Stomach (tissue), 9 donors: ENCODE measurements around the gene DBN1. TPM values are rescaled to one million over a fixed set of nuclear protein-coding genes. Genes with fewer than 3 reads are reported as not detected.

Source experiments
- DNase-seq, 2 donors: peaks; one replicate each; pipeline versions ENCODE4 v3.0.0 to v3.0.0-alpha.2; 2013 to 2019
- H3K27ac ChIP-seq, 5 donors: fragments of 200-600 bp in 4 of 5; sonication (generic) in 4 of 5; one replicate each; pipeline ENCODE4 v1.5.1; 2013 to 2019; ENCODE audit warnings: mild to moderate bottlenecking in 1 of 5, moderate library complexity in 1 of 5
- H3K27me3 ChIP-seq, 3 donors: fragments of 200-600 bp; sonication (generic); one replicate each; pipeline ENCODE4 v1.5.1; 2017 to 2019; ENCODE audit warnings: mixed run types in 1 of 3
- H3K36me3 ChIP-seq, 4 donors: fragments of 200-600 bp; sonication (generic); 1 replicate in 3 of 4; 2 replicates in 1 of 4; pipeline ENCODE4 v1.5.1; 2016 to 2019
- H3K4me1 ChIP-seq, 4 donors: fragments of 200-600 bp; sonication (generic); one replicate each; pipeline ENCODE4 v1.5.1; 2016 to 2019
- H3K4me3 ChIP-seq, 4 donors: fragments of 200-600 bp; sonication (generic) in 3 of 4; one replicate each; pipeline ENCODE4 v1.5.1; 2016 to 2019; ENCODE audit warnings: mild to moderate bottlenecking in 1 of 4
- H3K9me3 ChIP-seq, 4 donors: fragments of 200-600 bp; sonication (generic); one replicate each; pipeline ENCODE4 v1.5.1; 2016 to 2019
- CTCF ChIP-seq, 7 experiments: fragments of 450-650 bp in 4 of 7; fragments of 200-600 bp in 3 of 7; sonication (generic) in 3 of 7; IDR thresholded peaks; one replicate each; pipeline ENCODE4 v1.5.1; 2016 to 2019; ENCODE audit warnings: antibody characterized with exemption in 7 of 7, control low read depth in 2 of 7, mild to moderate bottlenecking in 1 of 7
- EP300 ChIP-seq: sonication (generic); formaldehyde crosslinking; IDR thresholded peaks from one replicate; pipeline ENCODE4 v1.6.1; 2017; ENCODE audit warnings: antibody characterized with exemption
- POLR2A ChIP-seq, 4 donors: fragments of 450-650 bp; IDR thresholded peaks; one replicate each; pipeline ENCODE4 v1.6.1; 2016; ENCODE audit warnings: antibody characterized with exemption in 4 of 4, control low read depth in 2 of 4, mild to moderate bottlenecking in 1 of 4, moderate library complexity in 1 of 4
- POLR2AphosphoS5 ChIP-seq, 3 donors: sonication (generic); formaldehyde crosslinking; IDR thresholded peaks; one replicate each; pipeline ENCODE4 v1.6.1; 2016; ENCODE audit warnings: antibody characterized with exemption in 3 of 3
- WGBS, 5 donors: extraction: QIAGEN DNeasy Blood & Tissue Kit in 3 of 5; methylation state at CpG; one replicate each; pipeline versions ENCODE4 v1.1.5 to v1.1.7; 2013 to 2018; 5-methylcytosine and 5-hydroxymethylcytosine counted together
- intact Hi-C: fragments of 100-400 bp; cut with DNase I; formaldehyde crosslinking; loops from one replicate; pipeline ENCODE4 v1.15.1; 2023; ENCODE audit warnings: low total_unique reads
- polyA plus RNA-seq, 3 donors: library from polyadenylated mRNA; stranded (reverse); fragments of 200-250 nt; gene quantifications; one replicate each; pipeline ENCODE4 v1.2.3, GENCODE V29; 2013
- total RNA-seq, 5 donors: library from RNA; depleted of rRNA; stranded (reverse); fragments of >200 nt; gene quantifications; one replicate each; pipeline versions ENCODE4 v1.1.0 to v1.2.3, GENCODE V29; 2014 to 2016
- donor health status: healthy with polysubstance abuse.
- donor health status: Bipolar disorder and iron deficiency.
- donor health status: healthy.

The DBN1 gene
- total and polyA plus RNA-seq, 8 donors: 14.7 to 78.1 (median 36.5) TPM

DNA sequence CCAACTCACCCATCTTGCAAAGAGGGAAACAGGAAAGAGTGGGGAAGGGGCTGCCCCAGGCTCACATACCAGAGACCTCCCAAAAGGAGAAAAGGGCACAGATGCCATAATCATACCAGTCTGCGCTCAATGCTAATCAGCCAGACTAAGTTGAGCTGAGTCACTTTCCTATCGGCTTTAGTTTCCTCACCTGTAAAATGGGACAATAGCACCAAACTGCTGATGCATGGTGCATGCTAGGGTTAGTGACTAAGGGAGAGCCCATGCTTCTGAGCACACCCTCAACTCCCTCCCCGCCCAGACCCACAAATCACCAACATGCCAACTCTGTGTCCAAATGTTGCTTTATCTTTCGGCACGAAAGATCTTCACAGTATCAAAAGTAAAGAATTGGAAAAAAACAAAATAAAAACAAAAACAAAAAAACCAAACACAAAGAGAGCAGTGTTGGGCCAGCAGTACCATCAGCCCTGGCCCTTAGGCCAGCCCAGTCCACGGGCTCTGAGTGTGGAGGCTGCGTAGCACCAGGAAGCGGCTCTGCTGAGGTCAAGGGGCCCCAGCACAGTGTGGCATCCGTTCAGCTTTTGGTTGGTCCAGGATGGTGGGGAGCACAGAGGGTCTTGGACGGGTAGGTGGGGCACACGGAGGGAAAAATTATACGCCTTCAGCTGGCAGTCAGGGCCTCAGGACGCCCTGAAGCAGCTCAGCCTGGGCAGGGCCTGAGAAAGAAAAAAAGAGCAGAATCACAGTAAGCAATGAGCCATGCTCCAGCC lies 46.2 kb upstream of the DBN1 start:
- TF ChIP-seq EP300: no peak
- TF ChIP-seq POLR2A (IDR thresholded peaks at IDR 0.05): no peak
- TF ChIP-seq CTCF (IDR thresholded peaks at IDR 0.05): no peak
- TF ChIP-seq POLR2AphosphoS5 (IDR thresholded peaks at IDR 0.05): no peak
- Histone ChIP-seq H3K27ac (peak overlapping the region in 1 of 5 donors; percentile 5), H3K36me3 (peaks cover 37 to 67% (median 64%) of the 10 kb centered on the region in 4 donors), H3K27me3 (no peaks in the 10 kb centered on the region), H3K4me3 (no peak overlapping the region), H3K9me3 (no peaks in the 10 kb centered on the region), H3K4me1 (peaks cover 8 to 31% (median 27%) of the 10 kb centered on the region in 4 donors)
- intact Hi-C loops: no loop called here
- WGBS, 5 donors: 81 to 93% (median 84%) methylated on average over 13 of the region's 13 CpGs
- DNase-seq: no peak

GRCh38 chr5:177516601-177517568 lies 43.5 kb upstream of the DBN1 start, which contains the start of gene DDX41:
DDX41 (minus strand) TSS chr5:177516961; CDS start chr5:177516945, 16 bp downstream.
- intact Hi-C loops: no loop called here
- Histone ChIP-seq H3K27ac (peak within 1 kb of the TSS; percentile 80 to 91 (median 87)), H3K9me3 (no peaks in the 10 kb centered on the region), H3K27me3 (no peaks in the 10 kb centered on the region), H3K36me3 (peaks cover 52 to 67% (median 64%) of the 10 kb centered on the region in 4 donors), H3K4me3 (peak within 1 kb of the TSS; percentile 91 to 100 (median 97)), H3K4me1 (peaks cover 8 to 39% (median 30%) of the 10 kb centered on the region in 4 donors)
- TF ChIP-seq CTCF (IDR thresholded peaks at IDR 0.05) (no peak), POLR2AphosphoS5 (IDR thresholded peaks at IDR 0.05) (peak; percentile 87 to 99 (median 94))
- 0 to 1% (median 0%) methylated on average over 72 to 96 of the region's 96 CpGs for WGBS, 5 donors
- DNase-seq: peak; percentile 97 to 99

GRCh38 chr5:177515580-177515979 lies 42.1 kb upstream of the DBN1 start:
- H3K36me3 ChIP-seq: peaks cover 51 to 67% (median 64%) of the 10 kb centered on the region in 4 donors
- H3K27me3 ChIP-seq: no peaks in the 10 kb centered on the region
- no peak for TF ChIP-seq CTCF (IDR thresholded peaks at IDR 0.05)
- TF ChIP-seq POLR2AphosphoS5 (IDR thresholded peaks at IDR 0.05): no peak
- no peak for TF ChIP-seq POLR2A (IDR thresholded peaks at IDR 0.05)
- no peak for TF ChIP-seq EP300
- intact Hi-C loops: no loop called here
- DNase-seq: no peak
- H3K4me3 ChIP-seq: peak overlapping the region in 3 of 4 donors; percentile 91 to 100 (median 99)
- no peaks in the 10 kb centered on the region for H3K9me3 ChIP-seq
- peaks cover 8 to 39% (median 32%) of the 10 kb centered on the region in 4 donors for H3K4me1 ChIP-seq
- H3K27ac ChIP-seq: no peak overlapping the region
- WGBS, 5 donors: 77 to 91% (median 86%) methylated on average over 7 of the region's 7 CpGs

DNA sequence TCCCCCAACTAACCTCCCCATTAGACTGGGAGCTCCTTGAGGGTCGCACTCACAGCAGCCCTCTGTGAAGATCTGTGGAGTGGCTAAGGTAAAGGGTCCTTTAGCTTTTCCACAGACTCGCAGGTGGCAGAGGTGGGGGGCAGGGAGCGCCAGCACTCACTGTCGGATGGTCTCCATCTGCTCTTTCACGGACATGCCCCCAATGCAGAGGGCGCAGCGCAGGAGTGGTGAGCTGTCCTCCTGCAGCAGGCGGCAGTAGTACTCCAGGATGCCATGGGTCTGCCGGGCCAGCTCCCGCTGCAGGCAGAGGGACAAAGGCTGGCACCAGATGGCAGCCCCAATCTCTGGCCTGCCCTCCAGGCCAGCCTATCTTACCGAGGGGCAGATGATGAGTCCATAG lies 41.1 kb upstream of the DBN1 start:
- Histone ChIP-seq H3K9me3 (no peaks in the 10 kb centered on the region), H3K27me3 (no peaks in the 10 kb centered on the region), H3K4me3 (no peak overlapping the region), H3K27ac (no peak overlapping the region), H3K4me1 (peaks cover 8 to 49% (median 32%) of the 10 kb centered on the region in 4 donors), H3K36me3 (peaks cover 41 to 62% (median 59%) of the 10 kb centered on the region in 4 donors)
- TF ChIP-seq POLR2A (IDR thresholded peaks at IDR 0.05) (no peak), POLR2AphosphoS5 (IDR thresholded peaks at IDR 0.05) (no peak), CTCF (IDR thresholded peaks at IDR 0.05) (no peak), EP300 (no peak)
- intact Hi-C loops: no loop called here
- no peak for DNase-seq
- WGBS, 5 donors: 92 to 98% (median 95%) methylated on average over 10 to 11 of the region's 11 CpGs
